ENCODE results near the gene LRPPRC. TPM values are rescaled to one million over a fixed set of nuclear protein-coding genes. Genes with fewer than 3 reads are reported as not detected.

Gene LRPPRC
- total RNA-seq, 1 donor from 2014 or later, result 58.0 TPM

DNA sequence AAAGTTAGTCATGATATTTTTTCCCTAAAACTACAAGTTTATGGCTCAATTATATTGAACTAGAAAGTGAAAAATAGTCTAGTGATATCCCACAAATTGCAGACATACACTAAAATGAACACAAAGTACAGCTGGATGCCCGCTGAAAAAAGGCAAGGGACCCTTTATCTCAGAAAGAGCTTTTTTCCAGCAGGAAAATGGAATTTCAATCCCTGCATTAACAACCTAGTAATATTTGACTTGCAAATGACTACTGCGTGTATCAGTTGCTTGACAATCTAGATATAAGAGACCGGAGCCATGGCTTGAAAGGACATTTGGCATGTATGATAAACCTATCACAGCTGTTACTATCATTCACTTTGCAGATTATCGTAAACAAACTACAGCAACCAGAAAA, 49.1 kb downstream of the LRPPRC start:
- H3K4me1 ChIP-seq, result no peaks in the 10 kb centered on the region
- no peak overlapping the region for H3K27ac ChIP-seq
- intact Hi-C loops (cut with DNase I), result no loop called here
- ATAC-seq, result no peak
- TF ChIP-seq, protein P1, sequence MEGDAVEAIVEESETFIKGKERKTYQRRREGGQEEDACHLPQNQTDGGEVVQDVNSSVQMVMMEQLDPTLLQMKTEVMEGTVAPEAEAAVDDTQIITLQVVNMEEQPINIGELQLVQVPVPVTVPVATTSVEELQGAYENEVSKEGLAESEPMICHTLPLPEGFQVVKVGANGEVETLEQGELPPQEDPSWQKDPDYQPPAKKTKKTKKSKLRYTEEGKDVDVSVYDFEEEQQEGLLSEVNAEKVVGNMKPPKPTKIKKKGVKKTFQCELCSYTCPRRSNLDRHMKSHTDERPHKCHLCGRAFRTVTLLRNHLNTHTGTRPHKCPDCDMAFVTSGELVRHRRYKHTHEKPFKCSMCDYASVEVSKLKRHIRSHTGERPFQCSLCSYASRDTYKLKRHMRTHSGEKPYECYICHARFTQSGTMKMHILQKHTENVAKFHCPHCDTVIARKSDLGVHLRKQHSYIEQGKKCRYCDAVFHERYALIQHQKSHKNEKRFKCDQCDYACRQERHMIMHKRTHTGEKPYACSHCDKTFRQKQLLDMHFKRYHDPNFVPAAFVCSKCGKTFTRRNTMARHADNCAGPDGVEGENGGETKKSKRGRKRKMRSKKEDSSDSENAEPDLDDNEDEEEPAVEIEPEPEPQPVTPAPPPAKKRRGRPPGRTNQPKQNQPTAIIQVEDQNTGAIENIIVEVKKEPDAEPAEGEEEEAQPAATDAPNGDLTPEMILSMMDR (IDR thresholded peaks at IDR 0.05), result no peak
- H3K36me3 ChIP-seq, result peaks cover 95% of the 10 kb centered on the region
- H3K4me3 ChIP-seq, result no peak overlapping the region
- H3K27me3 ChIP-seq (ENCODE audit: low read depth), result no peaks in the 10 kb centered on the region
- H3K9me3 ChIP-seq, result no peaks in the 10 kb centered on the region
- DNase-seq, result no peak

DNA sequence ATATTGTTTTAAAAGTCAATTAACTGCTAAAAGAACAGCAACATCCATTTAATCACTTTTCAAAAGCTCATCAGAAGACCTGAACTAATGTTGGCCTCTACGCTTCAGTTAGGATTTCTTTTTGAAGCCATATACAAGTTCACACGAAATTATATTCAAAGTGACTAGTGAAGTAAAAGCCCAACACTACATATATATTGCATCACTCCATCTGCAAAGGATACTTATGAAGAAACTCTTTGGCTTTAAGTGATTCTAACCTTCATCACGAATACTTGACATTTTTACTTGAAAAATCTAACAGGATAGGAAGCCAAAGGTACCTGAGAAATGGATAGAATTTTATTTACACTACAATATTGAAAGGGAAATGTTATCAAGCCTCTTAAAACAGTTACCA, 50.4 kb downstream of the LRPPRC start:
- intact Hi-C loops (cut with DNase I), result no loop called here
- DNase-seq (no peak), ATAC-seq (no peak)
- TF ChIP-seq, protein P1 (IDR thresholded peaks at IDR 0.05), result no peak
- peaks cover 94% of the 10 kb centered on the region for H3K36me3 ChIP-seq
- H3K9me3 ChIP-seq, result no peaks in the 10 kb centered on the region
- no peak overlapping the region for H3K27ac ChIP-seq
- H3K4me1 ChIP-seq, result no peaks in the 10 kb centered on the region
- H3K27me3 ChIP-seq (ENCODE audit: low read depth), result no peaks in the 10 kb centered on the region
- H3K4me3 ChIP-seq, result no peak overlapping the region

DNA sequence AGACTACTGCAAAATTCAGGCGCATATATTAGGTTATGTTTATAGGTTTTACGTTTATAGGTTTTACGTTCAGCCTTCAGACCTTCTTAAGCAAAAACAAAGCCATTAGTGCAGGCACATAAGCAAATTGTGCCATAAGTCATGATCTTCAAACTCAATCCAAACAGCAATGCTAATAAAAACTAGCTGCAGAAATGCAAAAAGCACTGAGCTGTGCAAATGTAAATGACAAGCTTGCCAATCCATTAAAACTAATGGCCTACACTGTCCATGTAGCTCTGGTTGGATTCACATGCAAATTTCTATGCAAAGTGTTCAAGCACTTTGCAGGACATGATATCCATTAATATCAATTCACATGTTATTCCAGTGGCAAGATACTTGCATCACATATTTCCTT, 50.9 kb downstream of the LRPPRC start:
- no peak overlapping the region for H3K27ac ChIP-seq
- DNase-seq (no peak), ATAC-seq (no peak)
- no peaks in the 10 kb centered on the region for H3K27me3 ChIP-seq (ENCODE audit: low read depth)
- H3K4me3 ChIP-seq, result no peak overlapping the region
- TF ChIP-seq, protein P1 (IDR thresholded peaks at IDR 0.05), result no peak
- no peaks in the 10 kb centered on the region for H3K9me3 ChIP-seq
- intact Hi-C loops (cut with DNase I), result no loop called here
- no peaks in the 10 kb centered on the region for H3K4me1 ChIP-seq
- H3K36me3 ChIP-seq, result peaks cover 89% of the 10 kb centered on the region

DNA sequence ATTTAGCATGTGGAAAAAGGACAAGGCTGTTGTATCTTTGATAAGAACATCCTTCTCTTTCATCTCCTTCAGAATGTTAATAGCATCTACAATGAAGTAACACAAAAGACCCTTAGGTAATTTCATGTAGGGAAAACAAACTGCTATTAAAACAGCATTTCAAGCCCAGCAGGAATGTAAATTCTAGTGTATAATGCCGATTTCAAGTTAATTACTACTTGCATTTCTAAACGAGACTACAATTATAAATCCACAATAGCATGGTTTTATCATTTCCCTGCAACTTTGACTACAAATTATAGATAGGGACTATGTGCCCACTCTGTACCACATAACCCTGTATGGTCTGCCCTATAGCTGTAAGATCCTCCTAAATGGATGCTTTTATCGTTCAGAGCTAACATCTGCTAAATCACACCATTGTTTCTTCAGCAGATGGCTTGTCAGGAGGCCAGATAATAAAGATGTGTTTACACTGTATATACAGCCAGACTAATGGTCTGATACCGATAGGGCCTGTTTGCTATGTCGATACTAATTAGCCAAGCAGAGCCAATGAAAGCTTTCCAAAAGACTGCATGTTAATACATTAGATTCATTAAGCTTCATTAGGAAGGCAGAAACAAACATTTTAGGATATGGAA, 51.9 kb downstream of the LRPPRC start:
- ATAC-seq (no peak), DNase-seq (no peak)
- no peaks in the 10 kb centered on the region for H3K4me1 ChIP-seq
- no peak overlapping the region for H3K27ac ChIP-seq
- no peaks in the 10 kb centered on the region for H3K27me3 ChIP-seq (ENCODE audit: low read depth)
- peaks cover 82% of the 10 kb centered on the region for H3K36me3 ChIP-seq
- TF ChIP-seq, protein P1 (IDR thresholded peaks at IDR 0.05), result no peak
- intact Hi-C loops (cut with DNase I), result no loop called here
- no peaks in the 10 kb centered on the region for H3K9me3 ChIP-seq
- no peak overlapping the region for H3K4me3 ChIP-seq

DNA sequence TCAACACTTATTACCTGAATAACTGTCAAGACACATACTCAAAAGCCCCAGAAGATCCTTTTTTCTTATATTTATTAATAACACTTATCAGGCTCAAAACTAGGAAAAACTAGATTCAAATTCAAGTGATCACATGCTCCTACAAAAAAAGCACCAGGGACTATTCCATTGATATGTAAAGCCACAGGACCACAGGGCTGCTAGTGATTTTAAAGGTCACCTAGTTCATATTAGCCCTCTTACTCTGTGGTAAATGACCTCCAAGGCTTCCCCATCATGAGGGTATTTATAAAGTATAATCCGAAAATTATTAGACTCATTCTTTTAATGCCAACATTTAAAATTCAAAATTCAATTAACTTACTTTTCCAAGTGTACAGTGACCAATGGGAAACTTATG, 52.5 kb downstream of the LRPPRC start:
- ATAC-seq, result no peak
- no peak for DNase-seq
- H3K4me1 ChIP-seq, result no peaks in the 10 kb centered on the region
- TF ChIP-seq, protein P1 (IDR thresholded peaks at IDR 0.05), result no peak
- H3K27ac ChIP-seq, result no peak overlapping the region
- H3K27me3 ChIP-seq (ENCODE audit: low read depth), result no peaks in the 10 kb centered on the region
- intact Hi-C loops (cut with DNase I), result no loop called here
- H3K4me3 ChIP-seq, result no peak overlapping the region
- no peaks in the 10 kb centered on the region for H3K9me3 ChIP-seq
- H3K36me3 ChIP-seq, result peaks cover 76% of the 10 kb centered on the region
